Measurements from ENCODE around the gene ADH5.

DNA sequence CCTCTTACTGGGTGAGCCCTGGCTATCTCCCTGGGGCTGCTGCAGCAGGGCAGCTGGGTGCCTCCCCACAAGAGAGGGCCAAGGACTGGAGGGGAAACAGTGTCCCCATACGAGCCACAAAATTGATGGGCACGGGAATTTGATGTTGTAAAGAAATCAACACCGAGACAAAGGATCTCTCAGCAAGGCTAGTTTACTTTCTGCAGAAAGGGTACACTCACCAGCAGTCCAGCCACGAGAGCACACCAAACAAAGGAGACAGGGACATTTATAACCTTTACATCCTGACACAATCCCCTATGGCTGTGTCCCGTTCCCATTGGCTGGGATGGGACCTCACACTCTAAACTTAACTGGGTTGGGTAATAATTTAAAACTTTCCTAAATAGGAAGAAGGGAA, 67.2 kb downstream of the ADH5 start:
- TF ChIP-seq NFRKB (IDR thresholded peaks at IDR 0.05) (no peak), FOXA1 (IDR thresholded peaks at IDR 0.05) (no peak), ELF4 (IDR thresholded peaks at IDR 0.05) (no peak), BHLHE40 (IDR thresholded peaks at IDR 0.05; ENCODE audit: borderline replicate concordance) (no peak), TARDBP (IDR thresholded peaks at IDR 0.05) (no peak), HDGF (IDR thresholded peaks at IDR 0.05; ENCODE audit: borderline replicate concordance) (no peak), SUZ12 (IDR thresholded peaks at IDR 0.05) (no peak), CTBP1 (IDR thresholded peaks at IDR 0.05; ENCODE audit: borderline replicate concordance) (no peak), L3MBTL2 (conservative IDR thresholded peaks at IDR 0.05) (no peak)
